Bronchial epithelial cell (primary cell): Measurements from ENCODE around the gene CNTNAP1. TPM values are rescaled to one million over a fixed set of nuclear protein-coding genes. Genes with fewer than 3 reads are reported as not detected.

Experiments used
- DNase-seq: peaks from one replicate; pipeline ENCODE4 v3.0.0-alpha.2; 2010; ENCODE audit warnings: low read depth
- FAIRE-seq: peaks from 2 replicates; lab custom pipeline; 2011; peaks lifted over from hg19 to GRCh38; lab: Jason Lieb, UNC
- H3K27me3 ChIP-seq: 2 replicates; pipeline ENCODE4 v1.5.1; 2011; ENCODE audit warnings: low read length; ENCODE audit not compliant: control insufficient read depth, insufficient read depth
- H3K36me3 ChIP-seq: 2 replicates; pipeline ENCODE4 v1.5.1; 2011; ENCODE audit warnings: low read length; ENCODE audit not compliant: control insufficient read depth, insufficient read depth
- H3K4me3 ChIP-seq: 2 replicates; pipeline ENCODE4 v1.5.1; 2011; ENCODE audit warnings: mild to moderate bottlenecking, low read depth, low read length, control low read depth
- total RNA-seq: library from RNA; depleted of rRNA; stranded (reverse); fragments of >200 nt; gene quantifications from 2 replicates; pipeline ENCODE4 v1.2.1, GENCODE V29; 2014
- TF ChIP-seq, protein P1 (sequence below): IDR thresholded peaks from 2 replicates; pipeline ENCODE4 v1.5.1; 2011; ENCODE audit warnings: mild to moderate bottlenecking, moderate library complexity, low read length, control low read depth, inconsistent platforms; ENCODE audit not compliant: insufficient read depth, severe bottlenecking

CNTNAP1 gene
- total RNA-seq, 1 donor from 2014 or later = 0.53 TPM

DNA sequence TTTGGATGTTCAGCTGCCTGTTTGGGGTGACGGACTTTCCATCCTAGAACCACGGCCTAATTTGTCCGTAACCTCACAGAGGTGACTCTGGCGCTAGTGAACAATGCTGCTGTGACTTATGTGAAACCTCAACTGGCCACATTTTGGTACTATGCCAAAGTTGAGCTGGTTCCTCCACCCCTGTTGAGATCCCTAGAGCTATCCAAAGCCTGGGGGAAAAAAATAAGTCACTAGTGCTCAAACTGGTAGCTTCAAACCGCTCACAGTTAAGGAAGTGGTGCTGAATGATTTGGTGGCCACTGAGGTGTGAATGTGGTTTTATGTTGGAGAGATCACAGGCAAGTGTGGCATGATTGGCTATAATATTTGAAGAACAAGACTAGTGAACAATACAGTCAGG lies 34.6 kb upstream of the CNTNAP1 start:
- DNase-seq (no peak), FAIRE-seq (no peak)
- Histone ChIP-seq H3K27me3 (no peaks in the 10 kb centered on the region), H3K4me3 (no peak overlapping the region), H3K36me3 (no peaks in the 10 kb centered on the region)
- TF ChIP-seq, protein P1, sequence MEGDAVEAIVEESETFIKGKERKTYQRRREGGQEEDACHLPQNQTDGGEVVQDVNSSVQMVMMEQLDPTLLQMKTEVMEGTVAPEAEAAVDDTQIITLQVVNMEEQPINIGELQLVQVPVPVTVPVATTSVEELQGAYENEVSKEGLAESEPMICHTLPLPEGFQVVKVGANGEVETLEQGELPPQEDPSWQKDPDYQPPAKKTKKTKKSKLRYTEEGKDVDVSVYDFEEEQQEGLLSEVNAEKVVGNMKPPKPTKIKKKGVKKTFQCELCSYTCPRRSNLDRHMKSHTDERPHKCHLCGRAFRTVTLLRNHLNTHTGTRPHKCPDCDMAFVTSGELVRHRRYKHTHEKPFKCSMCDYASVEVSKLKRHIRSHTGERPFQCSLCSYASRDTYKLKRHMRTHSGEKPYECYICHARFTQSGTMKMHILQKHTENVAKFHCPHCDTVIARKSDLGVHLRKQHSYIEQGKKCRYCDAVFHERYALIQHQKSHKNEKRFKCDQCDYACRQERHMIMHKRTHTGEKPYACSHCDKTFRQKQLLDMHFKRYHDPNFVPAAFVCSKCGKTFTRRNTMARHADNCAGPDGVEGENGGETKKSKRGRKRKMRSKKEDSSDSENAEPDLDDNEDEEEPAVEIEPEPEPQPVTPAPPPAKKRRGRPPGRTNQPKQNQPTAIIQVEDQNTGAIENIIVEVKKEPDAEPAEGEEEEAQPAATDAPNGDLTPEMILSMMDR = no peak

DNA sequence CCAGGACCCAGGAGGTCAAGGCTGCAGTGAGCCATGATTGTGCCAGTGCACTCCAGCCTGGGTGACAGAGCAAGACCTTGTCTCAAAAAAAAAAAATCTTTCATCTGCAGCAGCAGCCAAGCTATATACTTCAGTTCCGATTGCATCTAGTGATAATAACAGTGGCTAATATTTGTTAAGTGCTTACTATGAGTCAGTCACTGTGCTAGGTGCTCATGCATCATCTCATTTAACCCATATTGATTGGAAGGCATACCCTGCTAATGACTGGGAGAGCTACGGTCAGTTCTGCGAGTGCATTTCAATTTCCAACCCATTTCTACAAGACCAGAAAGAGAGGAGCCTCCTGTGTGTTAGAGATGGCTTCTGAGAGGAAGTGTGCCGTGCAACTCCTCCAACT lies 30.9 kb upstream of the CNTNAP1 start:
- Histone ChIP-seq H3K4me3 (no peak overlapping the region), H3K27me3 (no peaks in the 10 kb centered on the region), H3K36me3 (no peaks in the 10 kb centered on the region)
- FAIRE-seq (no peak), DNase-seq (peak; percentile 23)
- TF ChIP-seq, protein P1 = no peak

DNA sequence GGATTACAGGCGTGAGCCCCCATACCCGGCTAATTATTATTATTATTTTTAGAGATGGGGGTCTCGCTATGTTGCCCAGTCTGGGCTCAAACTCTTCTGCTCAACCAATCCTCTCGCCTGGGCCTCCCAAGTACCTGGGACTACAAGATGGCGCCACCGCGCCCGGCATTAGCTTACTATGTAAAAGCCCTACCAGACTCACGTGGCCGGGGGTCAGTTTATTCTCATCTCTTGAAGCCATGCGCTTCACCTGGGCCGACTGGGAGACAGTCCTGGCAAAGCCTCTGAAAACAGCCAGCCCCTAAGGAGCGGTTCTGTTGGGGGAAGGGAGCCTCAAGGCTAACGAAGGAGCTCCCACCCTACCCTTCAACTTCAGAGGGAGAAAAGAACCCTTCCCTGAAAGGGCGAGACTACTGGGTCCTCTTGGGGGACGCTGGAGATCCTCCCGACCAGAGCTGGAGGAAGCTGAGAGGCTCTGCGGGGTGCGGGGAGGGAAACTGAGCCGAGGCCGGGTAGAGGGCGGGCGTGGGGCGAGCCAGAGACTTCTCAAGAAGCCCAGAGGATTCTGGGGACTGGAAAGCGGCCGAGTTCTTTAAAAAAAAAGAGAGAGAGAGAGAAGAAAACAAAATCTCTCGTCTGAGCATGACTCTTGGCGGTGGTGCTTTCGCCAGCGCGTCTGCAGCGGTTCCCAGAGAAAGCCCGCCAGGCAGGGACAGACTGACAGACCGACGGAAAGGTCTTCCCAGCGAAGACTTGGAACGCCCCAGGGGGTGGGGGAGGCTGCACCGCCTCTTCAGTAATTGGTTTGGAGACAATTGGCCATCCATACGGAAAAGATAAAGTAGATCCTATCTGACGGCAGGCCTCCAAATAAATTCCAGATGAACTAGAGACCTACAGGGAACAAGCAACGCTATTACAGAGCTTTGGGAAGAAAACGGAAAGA lies 28.9 kb upstream of the CNTNAP1 start:
- no peak for DNase-seq
- no peak for FAIRE-seq
- no peaks in the 10 kb centered on the region for H3K27me3 ChIP-seq
- no peaks in the 10 kb centered on the region for H3K36me3 ChIP-seq
- peak overlapping the region; percentile 12 for H3K4me3 ChIP-seq
- TF ChIP-seq, protein P1 = no peak

DNA sequence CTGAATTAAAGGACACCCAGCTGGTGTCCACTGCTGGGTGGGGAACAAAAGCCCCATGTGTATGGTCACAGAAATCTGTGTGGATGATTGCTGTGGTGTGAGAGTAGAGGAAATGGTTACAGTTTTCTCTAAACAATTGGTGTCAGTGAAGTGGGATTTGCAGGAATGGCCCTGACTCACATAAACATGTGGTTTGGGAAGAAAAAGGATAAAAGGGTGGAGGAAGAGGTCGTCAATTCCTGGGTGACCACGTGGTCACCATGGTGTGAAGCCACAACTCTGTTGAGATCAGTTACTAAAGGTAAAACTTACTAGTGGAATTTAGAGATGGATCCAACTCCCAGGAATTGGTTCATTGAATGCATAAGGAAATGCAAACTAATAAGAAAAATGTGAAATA lies 26.8 kb upstream of the CNTNAP1 start:
- H3K27me3 ChIP-seq = no peaks in the 10 kb centered on the region
- H3K36me3 ChIP-seq = no peaks in the 10 kb centered on the region
- no peak for FAIRE-seq
- TF ChIP-seq, protein P1 = no peak
- no peak overlapping the region for H3K4me3 ChIP-seq
- DNase-seq = no peak

DNA sequence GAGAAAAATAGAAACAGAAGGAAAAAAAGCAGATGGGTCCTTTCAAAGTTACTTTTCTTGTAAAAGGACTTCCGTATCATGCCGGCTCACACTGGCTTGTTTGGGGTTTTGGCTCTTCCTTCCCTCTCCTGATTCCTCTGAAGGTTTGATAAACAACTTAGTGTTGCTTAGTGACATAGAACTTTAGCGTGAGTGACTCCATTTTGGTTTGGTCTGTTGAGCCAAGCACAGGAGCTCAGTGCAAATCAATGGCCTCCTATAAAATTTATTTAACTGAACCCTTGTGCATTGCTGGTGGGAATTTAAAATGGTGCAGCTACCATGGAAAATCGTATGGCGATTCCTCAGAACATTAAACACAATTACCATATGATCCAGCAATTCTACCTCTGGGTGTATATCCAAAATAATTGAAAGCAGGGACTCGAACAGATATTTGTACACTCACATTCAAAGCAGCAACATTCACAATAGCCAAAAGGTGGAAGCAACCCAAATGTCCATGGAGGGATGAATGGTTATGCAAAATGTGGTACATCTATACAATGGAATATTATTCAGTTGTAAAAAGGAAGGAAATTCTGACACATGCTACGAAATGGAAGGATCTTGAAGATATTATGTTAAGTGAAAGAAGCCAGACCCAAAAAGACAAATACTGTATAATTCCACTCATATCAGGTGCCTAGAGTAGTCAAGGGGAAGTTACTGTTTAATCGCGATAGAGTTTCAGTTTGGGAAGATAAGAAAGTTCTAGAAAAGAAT lies 24.3 kb upstream of the CNTNAP1 start:
- DNase-seq = no peak
- H3K36me3 ChIP-seq = peaks cover 2% of the 10 kb centered on the region
- TF ChIP-seq, protein P1 = no peak
- no peak for FAIRE-seq
- H3K27me3 ChIP-seq = no peaks in the 10 kb centered on the region
- H3K4me3 ChIP-seq = no peak overlapping the region
